HG03196 (cell line): ENCODE results near the gene PHKB.

Experiments used
- ATAC-seq: cut with Tn5 transposase; IDR thresholded peaks from one replicate; pipeline ENCODE4 v1.9.1; 2021; ENCODE audit not compliant: unreplicated experiment

The PHKB gene

DNA sequence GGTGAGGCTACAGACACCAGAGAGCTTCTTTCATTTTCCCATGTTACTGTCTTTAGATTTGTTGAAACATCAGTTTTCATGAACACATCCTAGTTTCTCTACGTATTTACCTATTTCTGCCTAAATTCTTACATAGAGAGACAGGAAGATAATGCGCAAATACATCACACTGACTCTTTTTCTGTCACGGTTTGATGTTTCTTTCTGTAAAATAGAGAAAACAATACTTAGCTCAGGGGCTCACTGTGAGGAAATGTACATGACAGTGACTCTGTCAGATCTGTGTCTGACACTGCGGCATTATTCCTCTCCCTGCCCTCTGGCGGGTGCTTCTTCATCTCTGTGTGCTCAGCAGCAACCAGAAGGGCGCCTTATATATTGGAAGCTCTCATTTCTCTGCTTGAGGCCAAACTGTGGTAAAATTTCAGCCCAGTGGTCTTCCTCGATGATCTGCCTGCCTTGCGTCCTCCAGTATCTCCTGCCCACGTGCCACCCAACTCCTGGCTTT is 264.1 kb downstream of the PHKB start:
- ATAC-seq, result no peak

DNA sequence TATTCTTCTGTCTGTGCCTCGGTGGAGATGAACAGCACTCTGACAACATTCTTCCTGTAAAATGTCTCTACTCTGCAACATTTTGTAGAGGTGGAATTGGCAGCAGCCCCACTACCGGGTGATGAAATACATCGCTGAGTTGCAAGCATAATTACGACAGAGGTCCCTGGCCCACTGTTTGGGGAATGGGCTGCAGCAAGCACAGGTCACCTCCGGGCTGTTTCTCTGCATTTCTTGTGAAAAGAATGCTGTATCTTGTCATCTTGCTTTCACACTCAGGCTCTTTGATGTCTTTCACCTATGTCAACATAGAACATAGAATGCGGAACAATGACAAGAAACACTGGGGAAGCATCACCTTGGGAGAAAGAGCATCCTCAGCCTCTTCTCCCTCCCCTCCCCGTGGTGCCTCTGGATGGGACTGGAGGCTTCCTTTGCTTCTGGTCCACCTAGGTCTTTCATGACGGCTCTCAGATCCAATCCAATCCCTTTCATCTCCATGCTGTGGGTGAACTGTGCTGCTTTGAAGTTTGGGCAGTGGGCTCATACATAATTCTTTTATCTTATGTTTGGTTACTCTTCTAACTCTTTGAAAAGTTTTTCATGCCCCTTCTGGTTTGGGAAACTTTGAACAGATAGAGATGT is 265.0 kb downstream of the PHKB start:
- ATAC-seq, result no peak

- ATAC-seq, result no peak
Measured at GRCh38 chr16:47727131-47727530, 266.0 kb downstream of the PHKB start.

DNA sequence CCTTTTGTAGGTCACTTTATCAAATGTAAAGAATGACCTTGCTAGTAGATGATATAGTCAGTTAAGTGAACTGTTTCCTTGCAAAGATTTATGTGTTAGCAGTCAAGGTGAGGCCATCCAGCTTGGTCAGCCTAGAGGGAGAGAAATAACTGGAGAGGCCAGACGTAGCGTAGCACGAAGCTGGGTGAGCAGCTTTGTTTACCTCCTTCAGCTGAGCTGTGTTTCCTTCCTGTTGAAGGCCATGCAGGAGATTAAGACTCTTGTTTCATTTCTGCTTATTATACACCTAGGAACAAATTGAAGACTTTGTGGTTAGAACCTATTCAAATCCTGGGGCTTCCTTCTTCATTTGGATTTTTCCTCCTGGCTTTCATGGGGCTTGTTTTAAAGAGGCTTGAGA is 267.1 kb downstream of the PHKB start:
- ATAC-seq, result no peak

- no peak for ATAC-seq
Measured at GRCh38 chr16:47729701-47730100, 268.6 kb downstream of the PHKB start.

DNA sequence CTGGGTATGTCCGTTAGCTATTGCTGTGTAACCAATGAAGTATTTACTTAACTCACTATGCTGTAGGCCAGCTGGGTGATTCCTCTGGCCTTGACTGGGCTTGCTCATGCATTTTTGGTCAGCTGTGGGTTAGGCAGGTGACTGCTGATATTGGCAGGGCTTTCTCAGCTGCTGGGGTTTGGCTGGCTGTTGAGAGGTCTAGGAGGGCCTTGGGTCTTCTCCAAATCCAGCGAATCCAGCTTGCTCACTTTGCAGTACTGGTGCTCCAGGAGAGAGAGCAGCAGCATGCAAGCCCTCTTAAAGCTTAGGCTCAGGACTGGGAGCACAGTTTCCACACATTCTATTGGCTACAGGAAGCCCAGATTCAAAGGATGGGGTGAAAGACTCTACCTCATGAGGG is 270.1 kb downstream of the PHKB start:
- ATAC-seq, result no peak

DNA sequence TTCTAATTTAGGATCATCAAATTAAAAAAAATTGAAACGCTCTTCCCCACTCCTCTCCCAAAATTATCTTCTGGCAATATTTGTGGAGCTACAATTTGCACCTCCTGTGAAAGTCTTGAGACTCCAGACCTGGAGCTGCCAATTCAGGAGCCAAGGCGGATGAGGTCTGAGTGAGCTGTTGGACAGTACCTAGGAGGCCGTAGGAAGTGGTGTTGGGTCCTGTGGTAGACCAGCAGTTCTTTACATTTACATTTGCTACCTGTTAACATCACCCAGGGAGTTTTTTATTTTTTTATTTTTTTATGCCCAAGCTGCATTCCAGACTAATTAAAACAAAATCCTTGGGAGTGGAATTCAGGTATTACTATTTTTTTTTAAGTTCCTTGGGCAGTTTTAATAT is 271.0 kb downstream of the PHKB start:
- no peak for ATAC-seq

- no peak for ATAC-seq
Measured at GRCh38 chr16:47732523-47733111, 271.5 kb downstream of the PHKB start.

DNA sequence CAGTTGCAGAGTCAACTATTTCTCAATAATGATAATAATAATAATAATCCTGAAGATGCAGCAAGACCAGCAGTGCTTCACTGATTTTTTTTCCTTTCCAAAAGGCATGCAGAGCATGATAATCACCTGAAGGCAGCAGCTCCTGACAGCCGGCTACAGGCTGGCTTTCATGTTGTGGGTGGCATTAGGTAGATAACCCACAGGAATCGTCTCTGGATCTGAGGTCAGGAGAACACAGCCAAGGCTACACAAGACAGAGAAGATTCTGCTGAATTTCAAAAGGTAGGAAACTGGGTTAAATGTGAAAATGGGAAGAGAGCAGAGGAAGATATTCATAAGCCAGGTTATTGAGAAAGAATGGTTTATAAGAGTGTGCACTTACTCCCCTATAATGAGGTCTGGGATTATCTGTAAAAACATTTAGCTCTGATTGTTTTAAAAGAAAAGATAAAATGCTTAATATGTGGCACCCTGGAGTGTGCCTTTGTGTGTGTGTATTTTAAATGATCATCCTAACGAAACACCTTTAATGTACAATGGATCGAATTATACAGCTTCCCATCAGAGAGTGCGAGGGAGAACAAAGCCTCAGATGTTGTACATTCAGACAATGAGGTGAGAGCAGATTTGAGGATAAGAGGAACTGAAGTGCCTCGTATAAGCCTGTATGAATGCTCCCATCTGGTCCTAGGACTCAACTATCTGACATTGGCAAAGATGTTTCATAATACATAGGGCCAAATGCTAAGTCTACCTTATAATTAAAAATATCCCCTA is 273.1 kb downstream of the PHKB start:
- ATAC-seq, result no peak

DNA sequence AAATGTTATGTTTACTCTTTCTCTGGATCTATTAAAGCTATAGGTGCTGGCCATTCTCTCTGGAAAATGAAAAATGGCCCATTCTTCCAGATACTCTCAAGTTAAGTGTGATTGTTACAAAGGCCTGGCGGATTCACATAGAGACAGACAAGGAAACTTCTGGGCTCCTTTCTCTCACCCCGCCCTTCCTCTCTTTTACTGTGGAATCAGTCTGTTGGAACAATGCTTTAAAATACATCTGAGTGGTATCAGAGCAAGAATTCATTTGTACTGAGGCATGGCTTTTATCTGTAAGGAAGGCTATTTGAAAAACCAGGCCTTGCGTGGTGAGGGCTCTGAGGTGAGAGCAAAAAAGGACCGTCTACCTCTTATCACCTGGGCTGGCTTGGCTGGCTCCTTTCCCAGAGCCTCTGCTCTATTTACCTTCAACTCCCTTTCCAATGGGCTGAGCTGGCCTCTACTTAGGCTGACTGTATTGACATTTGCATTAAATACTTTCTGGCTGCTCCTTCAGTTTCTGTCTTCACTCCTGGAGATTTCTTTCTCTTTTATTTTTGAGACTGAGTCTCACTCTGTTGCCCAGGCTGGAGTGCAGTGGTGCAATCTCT is 274.0 kb downstream of the PHKB start:
- no peak for ATAC-seq

- no peak for ATAC-seq
Measured at GRCh38 chr16:47750371-47750770, 289.2 kb downstream of the PHKB start.
